Dermis microvascular lymphatic vessel endothelial cell (primary cell): ENCODE data around the gene NR6A1. TPM values are rescaled to one million over a fixed set of nuclear protein-coding genes. Genes with fewer than 3 reads are reported as not detected.

ENCODE experiments used
- DNase-seq, 2 donors: peaks; one replicate each; pipeline versions ENCODE4 v3.0.0 to v3.0.0-alpha.2; 2010; ENCODE audit warnings: low read depth in 2 of 2
- total RNA-seq: library from RNA; depleted of rRNA; stranded (reverse); fragments of >200 nt; gene quantifications from 2 replicates; pipeline ENCODE4 v1.2.1, GENCODE V29; 2014

The NR6A1 gene
- total RNA-seq, 1 donor from 2014 or later: 0.77 TPM

GRCh38 chr9:124505901-124506346 is 265.2 kb downstream of the NR6A1 start:
- no peak for DNase-seq

GRCh38 chr9:124505006-124505900 is 265.9 kb downstream of the NR6A1 start:
- DNase-seq: no peak

DNA sequence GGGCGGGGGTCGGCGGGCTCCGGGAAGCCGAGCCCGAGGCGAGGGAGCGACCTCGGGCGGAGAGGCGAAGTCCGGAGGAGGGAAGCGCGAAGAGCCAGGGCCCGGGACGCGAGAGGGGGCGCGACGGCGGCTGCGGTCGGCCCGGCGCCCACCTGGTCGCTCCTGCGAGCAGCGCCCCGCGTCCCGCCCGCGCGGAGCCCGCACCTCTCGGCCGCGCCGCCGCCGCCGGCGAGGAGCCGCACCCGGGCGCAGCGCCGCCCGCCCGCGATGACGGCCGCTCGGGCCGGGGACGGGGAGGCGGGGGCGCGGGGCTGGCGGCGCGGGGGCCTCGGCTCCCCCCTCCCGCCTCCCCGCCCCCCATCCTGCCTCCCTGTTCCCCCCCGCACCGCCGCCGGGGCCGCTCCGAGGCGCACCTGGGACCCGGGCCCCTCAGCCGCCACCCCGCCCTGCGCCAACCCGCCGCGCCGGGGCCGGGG is 266.5 kb downstream of the NR6A1 start:
- DNase-seq: no peak

- no peak for DNase-seq
These were observed 267.2 kb downstream of the NR6A1 start for GRCh38 chr9:124503713-124504529.

DNA sequence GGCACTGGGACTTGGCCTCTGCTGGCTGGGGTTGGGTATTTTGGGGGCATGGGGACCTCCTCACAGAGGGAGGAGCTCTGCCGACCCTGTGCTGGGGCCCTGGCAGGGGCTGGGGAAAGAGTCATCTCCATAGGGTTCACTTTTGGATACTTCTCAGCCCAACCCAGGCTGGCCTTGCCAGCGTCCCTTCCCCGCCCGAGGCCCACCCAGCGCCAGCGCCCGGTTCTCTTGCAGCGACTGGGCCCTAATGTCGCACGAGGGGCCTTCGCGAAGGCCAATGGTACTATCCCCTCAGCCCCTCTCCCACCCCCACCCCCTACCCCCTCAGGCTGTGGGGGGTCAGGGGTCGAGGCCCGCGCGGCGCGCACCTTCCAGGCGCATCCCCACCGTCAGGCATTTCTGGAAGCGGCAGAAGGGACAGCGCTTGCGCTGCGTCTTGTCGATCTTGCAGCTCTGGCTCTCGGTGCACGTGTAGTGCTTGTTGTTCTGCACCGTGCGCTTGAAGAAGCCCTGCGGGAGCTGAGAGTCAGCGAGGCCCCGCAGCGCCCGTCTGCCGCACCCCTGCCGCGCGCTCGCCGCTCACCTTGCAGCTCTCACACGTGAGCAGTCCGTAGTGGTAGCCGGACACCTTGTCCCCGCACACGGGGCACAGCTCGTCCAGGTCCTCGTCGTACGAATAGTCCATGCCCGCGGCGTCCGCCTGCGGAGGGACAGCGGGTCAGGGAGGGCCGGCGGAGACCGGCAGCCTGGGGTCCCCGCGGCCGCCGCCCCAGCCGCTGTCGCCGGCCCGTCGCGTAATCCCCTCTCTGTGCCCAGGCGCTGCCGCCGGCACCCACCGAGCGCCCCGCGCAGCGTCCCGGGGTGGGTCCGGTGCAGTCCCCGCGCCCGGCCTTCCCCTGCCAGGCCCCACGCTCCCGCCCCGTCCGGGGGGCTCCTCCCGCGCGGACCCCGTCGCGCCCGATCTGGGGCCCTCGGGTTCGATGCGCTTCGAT is 268.1 kb downstream of the NR6A1 start:
- DNase-seq: no peak

- no peak for DNase-seq
These were observed 269.3 kb downstream of the NR6A1 start for GRCh38 chr9:124501771-124502320.

DNA sequence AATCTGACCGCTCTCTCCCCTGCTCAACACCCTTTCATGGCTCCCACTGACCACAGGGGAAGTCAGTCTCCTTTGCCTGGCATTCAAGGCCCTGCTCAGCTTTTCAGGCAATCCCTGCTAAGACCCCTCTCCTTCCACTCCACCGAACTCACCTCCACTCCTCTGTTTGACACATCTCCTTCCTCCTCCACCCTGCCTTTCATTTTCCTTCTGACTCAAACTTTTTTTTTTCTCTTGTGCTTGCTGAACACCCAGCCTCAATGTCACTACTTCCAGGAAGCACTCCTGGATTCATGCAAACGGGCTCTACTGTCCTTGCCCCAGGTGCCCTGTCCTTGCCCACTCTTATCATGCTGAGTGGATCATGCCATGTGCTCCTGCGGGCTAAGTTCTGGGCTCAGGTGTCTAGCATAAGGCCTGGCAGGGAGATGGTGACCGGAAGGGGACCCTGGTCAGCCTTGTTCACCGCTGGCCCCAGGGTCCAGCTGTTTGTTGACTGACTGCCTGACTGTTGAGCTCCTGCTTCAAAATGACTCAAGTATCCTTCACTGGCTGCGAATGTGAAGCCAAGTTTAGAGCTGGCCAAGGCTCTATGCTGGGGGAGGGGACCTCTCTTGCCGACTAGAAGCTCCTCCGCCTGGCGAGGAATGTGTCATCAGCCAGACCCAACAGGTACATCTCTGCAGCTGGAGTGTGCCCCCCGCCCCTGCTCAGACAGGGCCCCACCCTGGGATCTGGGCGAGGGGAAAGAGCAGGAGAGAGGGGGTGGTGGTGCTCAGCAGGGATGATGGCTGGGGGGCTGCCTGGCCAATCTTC is 270.1 kb downstream of the NR6A1 start:
- no peak for DNase-seq

DNA sequence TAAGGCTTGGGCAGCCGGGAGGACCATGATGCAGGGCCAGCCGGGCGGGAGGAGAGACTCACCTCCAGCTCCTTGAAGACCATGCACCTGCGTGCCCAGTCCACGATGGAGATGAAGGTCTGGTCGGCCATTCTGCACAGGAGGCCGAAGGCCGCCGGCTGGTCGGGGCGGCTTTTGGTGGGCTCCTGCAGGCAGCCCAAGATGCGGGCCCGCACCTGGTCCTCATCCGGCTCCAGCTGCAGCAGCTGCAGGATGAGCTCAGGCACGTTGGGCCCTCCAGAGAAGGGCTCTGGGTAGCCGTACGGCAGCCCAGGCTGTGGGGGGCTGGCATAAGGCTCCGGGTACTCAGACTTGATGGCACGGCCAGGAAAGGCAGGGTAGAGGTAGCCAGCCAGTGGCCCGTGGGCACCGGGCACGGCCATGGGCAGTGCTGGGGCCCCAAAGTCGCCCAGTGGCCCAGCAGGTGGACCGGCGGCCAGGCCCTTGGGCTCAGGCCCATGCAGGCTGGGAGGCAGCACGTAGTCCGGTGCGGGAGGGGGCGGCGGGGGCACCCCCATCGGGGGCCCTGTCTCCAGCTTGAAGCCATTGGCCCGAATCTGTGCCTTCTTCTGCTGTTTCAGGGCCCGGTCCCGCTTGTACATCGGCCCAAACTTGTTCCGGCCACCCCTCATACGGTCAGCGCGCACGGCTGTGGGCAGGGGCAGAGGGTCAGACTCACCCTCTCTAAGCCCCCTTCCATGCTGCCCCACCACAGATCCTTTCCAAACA is 270.9 kb downstream of the NR6A1 start:
- no peak for DNase-seq

DNA sequence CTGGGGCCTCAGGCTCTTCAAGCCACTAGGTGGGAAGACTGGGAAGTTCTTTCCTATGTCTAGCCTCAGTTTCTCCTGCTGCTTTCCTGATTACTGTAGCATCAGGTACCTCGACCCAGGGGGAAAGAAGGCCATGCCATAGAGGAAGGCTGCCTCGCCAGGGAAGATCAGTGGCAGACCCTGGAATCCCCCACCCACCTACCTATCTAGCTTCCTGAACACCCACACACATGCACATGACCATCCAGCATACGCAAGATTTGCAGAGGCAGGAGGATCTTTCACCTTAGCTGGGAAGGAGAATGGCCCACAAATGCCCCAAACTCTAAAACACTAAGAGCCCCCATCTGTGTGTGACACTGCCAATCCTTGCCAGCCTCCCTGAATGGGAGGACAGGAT is 271.9 kb downstream of the NR6A1 start:
- DNase-seq: no peak

DNA sequence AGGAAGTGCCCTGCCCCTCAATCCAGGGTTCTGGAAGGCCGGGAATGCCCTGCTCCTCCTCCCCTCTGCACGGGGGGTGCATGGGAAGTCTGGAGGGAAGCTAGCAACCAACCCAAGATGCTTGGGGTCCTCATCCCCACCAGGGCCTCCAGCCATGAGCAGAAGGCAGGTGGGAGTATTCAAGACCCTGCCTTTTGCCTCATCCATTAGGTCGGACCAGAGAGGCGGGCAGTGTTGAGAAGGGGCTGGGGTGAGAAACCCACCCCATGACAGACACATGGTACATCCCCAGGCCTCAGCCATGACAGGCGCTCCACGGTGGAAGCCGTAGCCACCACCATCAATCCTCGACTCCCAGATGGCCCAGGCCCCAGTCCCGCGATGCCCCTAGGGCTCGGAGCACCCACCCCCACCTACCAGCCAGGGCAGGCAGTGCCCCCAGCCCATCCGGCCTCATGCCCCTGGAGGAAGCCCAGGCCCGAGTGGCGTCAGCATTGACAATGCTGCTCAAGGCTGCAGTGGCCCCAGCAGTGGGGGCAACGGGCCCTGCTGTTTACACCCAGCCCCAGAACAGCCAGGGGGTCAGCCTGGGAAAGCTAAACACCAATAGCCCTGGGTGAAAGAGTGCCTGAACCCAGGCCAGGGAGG is 272.5 kb downstream of the NR6A1 start:
- DNase-seq: no peak

DNA sequence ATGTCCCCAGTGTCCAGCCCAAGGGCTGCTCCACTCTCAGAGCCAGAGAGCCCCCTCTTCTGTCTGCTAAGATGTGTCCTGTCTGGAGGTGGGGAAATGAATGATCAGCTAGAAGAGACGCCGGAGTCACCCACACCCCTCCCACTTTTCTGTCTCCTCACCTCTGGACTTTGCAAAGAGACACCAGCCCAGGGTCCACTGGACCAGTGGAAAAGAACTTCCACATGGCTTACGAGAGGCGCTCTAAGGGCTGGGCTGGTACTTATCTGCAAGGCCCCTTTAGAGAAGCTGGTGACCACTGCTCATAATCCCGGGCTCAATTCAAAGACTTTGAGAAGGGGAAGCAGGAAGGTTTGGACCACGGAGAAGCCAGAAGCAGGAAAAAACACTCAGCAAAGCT is 273.1 kb downstream of the NR6A1 start:
- DNase-seq: no peak

DNA sequence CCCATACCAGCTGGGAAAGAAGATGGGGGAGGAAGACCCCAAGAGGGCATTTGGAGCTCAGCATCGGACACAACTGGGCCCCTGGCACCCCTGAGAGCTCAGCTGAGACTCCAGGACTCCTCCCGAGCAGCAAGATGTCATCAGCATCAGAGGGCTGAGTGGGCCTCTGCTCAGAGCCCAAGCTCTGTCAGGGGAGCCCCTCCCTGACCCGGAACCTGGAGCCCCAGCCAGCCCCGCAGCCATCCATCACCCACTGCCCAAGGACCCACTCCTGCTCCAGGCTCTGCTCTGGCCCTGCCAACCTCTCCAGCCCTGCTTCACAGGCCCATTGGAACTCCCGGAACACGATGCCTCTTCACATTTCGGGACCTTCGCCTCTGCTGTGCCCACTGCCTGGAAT is 273.7 kb downstream of the NR6A1 start:
- DNase-seq: no peak

DNA sequence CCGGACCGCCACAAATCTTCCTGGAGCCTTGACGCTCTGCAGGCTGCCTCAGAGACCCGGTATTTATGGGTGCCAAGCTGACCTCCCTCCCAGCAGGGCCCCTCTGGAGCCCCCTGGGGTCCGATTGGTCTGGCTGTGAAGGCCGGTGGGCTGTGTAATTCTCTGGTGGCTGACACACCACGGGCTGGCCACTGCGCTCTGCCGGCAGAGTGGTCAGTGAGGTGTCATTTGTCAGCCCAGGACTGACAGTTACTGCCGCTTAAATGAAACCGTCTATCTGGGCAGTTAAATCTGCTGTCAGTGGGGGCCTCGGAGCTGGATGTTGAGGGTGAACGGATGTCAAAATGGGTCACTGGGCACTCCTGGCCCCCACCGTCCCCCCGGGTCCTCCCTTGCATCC is 274.6 kb downstream of the NR6A1 start:
- DNase-seq: no peak

GRCh38 chr9:124496075-124496449 is 275.0 kb downstream of the NR6A1 start:
- no peak for DNase-seq

- no peak for DNase-seq
These were observed 275.7 kb downstream of the NR6A1 start for GRCh38 chr9:124495126-124496074.

GRCh38 chr9:124493794-124494479 is 277.2 kb downstream of the NR6A1 start:
- DNase-seq: no peak

DNA sequence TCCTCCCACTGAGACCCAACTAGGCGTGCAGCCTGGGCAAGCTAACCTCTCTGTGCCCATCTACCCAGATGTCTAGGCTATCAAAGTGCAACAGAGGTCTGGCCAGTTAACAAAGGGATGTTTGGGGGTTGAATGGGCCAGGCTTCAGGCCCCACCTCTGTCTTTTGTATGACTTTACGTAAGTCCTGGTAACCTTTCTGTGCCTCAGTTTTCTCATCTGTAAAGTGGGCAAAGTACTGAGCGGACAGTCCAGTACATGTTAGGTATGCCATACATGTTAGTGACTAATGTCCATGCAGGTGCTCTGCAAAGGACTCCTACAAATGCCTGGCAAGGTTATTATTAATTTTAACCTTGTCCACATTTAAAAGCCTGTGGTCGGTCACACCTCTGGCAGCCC is 277.9 kb downstream of the NR6A1 start:
- no peak for DNase-seq
